Heart left ventricle (tissue), 13 donors: ENCODE results near the gene PATE3.

Experiments used
- POLR2A ChIP-seq, 2 donors: fragments of 450-650 bp; IDR thresholded peaks; one replicate each; pipeline ENCODE4 v1.6.1; 2017; ENCODE audit warnings: antibody characterized with exemption in 2 of 2, mild to moderate bottlenecking in 2 of 2, moderate library complexity in 2 of 2
- TF ChIP-seq, protein P1 (sequence below), 12 donors: fragments of 200-600 bp; sonication (generic) in 4 of 12; IDR thresholded peaks; one replicate each; pipeline versions ENCODE4 v1.5.0 to v1.8.0; 2018 to 2022; ENCODE audit warnings: antibody characterized with exemption in 12 of 12, mild to moderate bottlenecking in 5 of 12
- donor health status: ischemic (EF 13 %, LVEDD 7.1; RV severe dilation, severe dysfunction).
- donor health status: DM: no; HTN: yes; CAD: no.
- donor health status: DM: no; HTN: no; CAD: no.
- donor health status: ischemic (EF 25% LVEDD 6.9; RV normal size, moderate dysfunction).
- donor health status: ischemic (EF 25% LVEDD 5.7; RV mildly dilated, moderate dysfunction).
- donor health status: ischemic (EF 35%, LVEDD 5.7; RV mildly dilated, moderate dysfunction).
- donor health status: nonischemic (EF 11% LVEDD 7.7; RV severe dilation, severe dysfunction).
- donor health status: DM: yes; HTN: yes; CAD: no.
- donor health status: PGD.
- donor health status: ischemic (EF 29% LVEDD 5.4; RV normal size, mild dysfunction).
- donor health status: nonischemic (EF 23%, LVEDD 6.1; RV moderate dilation, normal function).

GRCh38 chr11:125766251-125766650 lies 21.7 kb upstream of the PATE3 start:
- TF ChIP-seq, protein P1, sequence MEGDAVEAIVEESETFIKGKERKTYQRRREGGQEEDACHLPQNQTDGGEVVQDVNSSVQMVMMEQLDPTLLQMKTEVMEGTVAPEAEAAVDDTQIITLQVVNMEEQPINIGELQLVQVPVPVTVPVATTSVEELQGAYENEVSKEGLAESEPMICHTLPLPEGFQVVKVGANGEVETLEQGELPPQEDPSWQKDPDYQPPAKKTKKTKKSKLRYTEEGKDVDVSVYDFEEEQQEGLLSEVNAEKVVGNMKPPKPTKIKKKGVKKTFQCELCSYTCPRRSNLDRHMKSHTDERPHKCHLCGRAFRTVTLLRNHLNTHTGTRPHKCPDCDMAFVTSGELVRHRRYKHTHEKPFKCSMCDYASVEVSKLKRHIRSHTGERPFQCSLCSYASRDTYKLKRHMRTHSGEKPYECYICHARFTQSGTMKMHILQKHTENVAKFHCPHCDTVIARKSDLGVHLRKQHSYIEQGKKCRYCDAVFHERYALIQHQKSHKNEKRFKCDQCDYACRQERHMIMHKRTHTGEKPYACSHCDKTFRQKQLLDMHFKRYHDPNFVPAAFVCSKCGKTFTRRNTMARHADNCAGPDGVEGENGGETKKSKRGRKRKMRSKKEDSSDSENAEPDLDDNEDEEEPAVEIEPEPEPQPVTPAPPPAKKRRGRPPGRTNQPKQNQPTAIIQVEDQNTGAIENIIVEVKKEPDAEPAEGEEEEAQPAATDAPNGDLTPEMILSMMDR (IDR thresholded peaks at IDR 0.05), result no peak
- no peak for TF ChIP-seq POLR2A (IDR thresholded peaks at IDR 0.05)
